ENCODE data around the gene POR. TPM values are rescaled to one million over a fixed set of nuclear protein-coding genes. Genes with fewer than 3 reads are reported as not detected.

Gene POR
- total and polyA plus RNA-seq, 2 of the 8 experiments (the other 6 are each of a cell fraction or from before 2014, with no cell fraction given) = 98.7 to 144 TPM

DNA sequence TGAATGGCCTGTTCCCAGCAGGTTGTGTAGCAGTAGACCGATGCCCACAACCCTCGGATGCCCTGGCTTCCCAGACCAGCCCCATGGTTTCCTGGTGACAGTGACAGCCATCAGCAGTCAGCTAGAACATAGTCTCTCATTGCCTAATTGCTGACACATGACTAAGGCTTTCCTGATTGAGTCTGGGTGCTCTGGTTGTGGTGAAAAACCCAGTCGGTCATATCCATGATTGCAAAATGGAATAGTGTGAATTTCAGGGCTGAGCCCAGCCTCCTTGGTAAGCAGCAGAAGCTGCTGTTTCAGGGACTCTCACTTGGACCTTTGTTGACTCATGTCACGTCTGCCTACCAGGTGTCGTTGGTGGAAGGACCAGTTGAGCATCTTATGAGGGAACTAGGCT lies 36.6 kb downstream of the POR start:
- no peak overlapping the region for H3K18ac ChIP-seq (ENCODE audit: extremely low read depth, low read length)
- no peak for TF ChIP-seq CBX8 (IDR thresholded peaks at IDR 0.05; ENCODE audit: borderline replicate concordance, low read depth, low read length)
- TF ChIP-seq ZNF274 (IDR thresholded peaks at IDR 0.05; ENCODE audit: borderline replicate concordance, extremely low read depth, low read length) = no peak
- no peak for TF ChIP-seq SRF (IDR thresholded peaks at IDR 0.05; ENCODE audit: low read depth, low read length)
- no peak for TF ChIP-seq BRCA1 (IDR thresholded peaks at IDR 0.05; ENCODE audit: low read depth, low read length)
- TF ChIP-seq CTBP2 (IDR thresholded peaks at IDR 0.05; ENCODE audit: borderline replicate concordance, insufficient read depth, insufficient read length, low read length) = no peak
- TF ChIP-seq, protein P1, sequence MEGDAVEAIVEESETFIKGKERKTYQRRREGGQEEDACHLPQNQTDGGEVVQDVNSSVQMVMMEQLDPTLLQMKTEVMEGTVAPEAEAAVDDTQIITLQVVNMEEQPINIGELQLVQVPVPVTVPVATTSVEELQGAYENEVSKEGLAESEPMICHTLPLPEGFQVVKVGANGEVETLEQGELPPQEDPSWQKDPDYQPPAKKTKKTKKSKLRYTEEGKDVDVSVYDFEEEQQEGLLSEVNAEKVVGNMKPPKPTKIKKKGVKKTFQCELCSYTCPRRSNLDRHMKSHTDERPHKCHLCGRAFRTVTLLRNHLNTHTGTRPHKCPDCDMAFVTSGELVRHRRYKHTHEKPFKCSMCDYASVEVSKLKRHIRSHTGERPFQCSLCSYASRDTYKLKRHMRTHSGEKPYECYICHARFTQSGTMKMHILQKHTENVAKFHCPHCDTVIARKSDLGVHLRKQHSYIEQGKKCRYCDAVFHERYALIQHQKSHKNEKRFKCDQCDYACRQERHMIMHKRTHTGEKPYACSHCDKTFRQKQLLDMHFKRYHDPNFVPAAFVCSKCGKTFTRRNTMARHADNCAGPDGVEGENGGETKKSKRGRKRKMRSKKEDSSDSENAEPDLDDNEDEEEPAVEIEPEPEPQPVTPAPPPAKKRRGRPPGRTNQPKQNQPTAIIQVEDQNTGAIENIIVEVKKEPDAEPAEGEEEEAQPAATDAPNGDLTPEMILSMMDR (IDR thresholded peaks at IDR 0.05; ENCODE audit: control extremely low read depth in 1 of 3, insufficient read depth in 1 of 3, low read depth in 1 of 3, low read length in 3 of 3) = no peak
- no peak for TF ChIP-seq RNF2 (IDR thresholded peaks at IDR 0.05; ENCODE audit: borderline replicate concordance, low read depth, low read length, missing control alignments, poor library complexity, severe bottlenecking)
- TF ChIP-seq, protein P2, sequence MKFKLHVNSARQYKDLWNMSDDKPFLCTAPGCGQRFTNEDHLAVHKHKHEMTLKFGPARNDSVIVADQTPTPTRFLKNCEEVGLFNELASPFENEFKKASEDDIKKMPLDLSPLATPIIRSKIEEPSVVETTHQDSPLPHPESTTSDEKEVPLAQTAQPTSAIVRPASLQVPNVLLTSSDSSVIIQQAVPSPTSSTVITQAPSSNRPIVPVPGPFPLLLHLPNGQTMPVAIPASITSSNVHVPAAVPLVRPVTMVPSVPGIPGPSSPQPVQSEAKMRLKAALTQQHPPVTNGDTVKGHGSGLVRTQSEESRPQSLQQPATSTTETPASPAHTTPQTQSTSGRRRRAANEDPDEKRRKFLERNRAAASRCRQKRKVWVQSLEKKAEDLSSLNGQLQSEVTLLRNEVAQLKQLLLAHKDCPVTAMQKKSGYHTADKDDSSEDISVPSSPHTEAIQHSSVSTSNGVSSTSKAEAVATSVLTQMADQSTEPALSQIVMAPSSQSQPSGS (IDR thresholded peaks at IDR 0.05; ENCODE audit: low read length) = no peak

More for the DNA sequence above, 36.6 kb downstream of the POR start:
- H2BK120ac ChIP-seq (replicated peaks; ENCODE audit: low read depth, low read length) = no peak overlapping the region
- H2AFZ ChIP-seq (ENCODE audit: low read length) = no peak overlapping the region
- H3K4me1 ChIP-seq (replicated peaks in 1 of 4; ENCODE audit: control insufficient read depth in 3 of 4, insufficient read depth in 4 of 4, low read length in 3 of 4) = peaks cover 0 to 3% (median 0%) of the 10 kb centered on the region in 4 experiments; a peak in 2 of 7 replicates
- H3K4me2 ChIP-seq (ENCODE audit: insufficient read depth in 1 of 2, low read depth in 2 of 2, low read length in 2 of 2) = no peak overlapping the region
- no peak overlapping the region for H2BK12ac ChIP-seq (ENCODE audit: low read depth, low read length)
- no peak overlapping the region for H4K8ac ChIP-seq (ENCODE audit: extremely low read depth, insufficient read depth, low read length)
- H3K79me2 ChIP-seq (ENCODE audit: control insufficient read depth in 1 of 2, insufficient read depth in 2 of 2, low read length in 2 of 2) = peaks cover 0 to 30% of the 10 kb centered on the region in 2 experiments; a peak in 2 of 4 replicates
- ChIA-PET POLR2A (ENCODE audit: partially characterized antibody) (interaction anchor here (0.6 to 1.8 kb wide), 3 partner anchors 10 to 76 kb away, joined by 3 to 9 read pairs (median 6); no protein-coding TSS in a partner anchor), CTCF (ENCODE audit: partially characterized antibody) (interaction anchor here (0.8 to 1.7 kb wide), 5 partner anchors 10 to 39 kb away, joined by 3 to 4 read pairs (median 4); no protein-coding TSS in a partner anchor)
- no peak for FAIRE-seq
- H2BK5ac ChIP-seq (ENCODE audit: low read depth, low read length) = no peak overlapping the region
- no peaks in the 10 kb centered on the region for H3K9me3 ChIP-seq (ENCODE audit: insufficient read depth in 2 of 2, low read depth in 1 of 2, low read length in 1 of 2)
- no peak overlapping the region for H3K23ac ChIP-seq (ENCODE audit: insufficient read length)
- H4K20me1 ChIP-seq (replicated peaks in 1 of 2; ENCODE audit: control insufficient read depth in 1 of 2, insufficient read depth in 2 of 2, low read length in 2 of 2) = peaks cover 2 to 12% of the 10 kb centered on the region in 2 experiments
- no peak overlapping the region for H4K5ac ChIP-seq (ENCODE audit: insufficient read length, low read depth, low read length)
- H3K9ac ChIP-seq (replicated peaks in 1 of 4; ENCODE audit: extremely low read depth in 1 of 4, low read depth in 3 of 4, low read length in 3 of 4) = no peak overlapping the region
- H3K14ac ChIP-seq (ENCODE audit: insufficient read length) = no peak overlapping the region
- H2BK15ac ChIP-seq (ENCODE audit: low read length) = no peak overlapping the region
- no peak overlapping the region for H3K27ac ChIP-seq (ENCODE audit: low read depth, low read length)
- H3K79me1 ChIP-seq (ENCODE audit: low read depth, low read length) = peaks cover 8% of the 10 kb centered on the region; the same call in 1 of the 2 replicates
- no peak overlapping the region for H3K4ac ChIP-seq (replicated peaks; ENCODE audit: insufficient read length, low read depth, low read length)
- no peak overlapping the region for H2BK20ac ChIP-seq (ENCODE audit: low read length)
- H3K27me3 ChIP-seq (replicated peaks in 1 of 4; ENCODE audit: control insufficient read depth in 3 of 4, extremely low read depth in 1 of 4, insufficient read depth in 3 of 4, low read length in 3 of 4) = no peaks in the 10 kb centered on the region
- no peak overlapping the region for H4K91ac ChIP-seq (replicated peaks; ENCODE audit: insufficient read length, low read length)
- DNase-seq (ENCODE audit: low read depth in 1 of 2, low spot score in 2 of 2) = no peak
- H2AK5ac ChIP-seq (ENCODE audit: low read depth, low read length) = no peak overlapping the region
- no peak overlapping the region for H3K56ac ChIP-seq (replicated peaks; ENCODE audit: insufficient read length, low read depth, low read length)
- H3K4me3 ChIP-seq (ENCODE audit: extremely low read depth in 1 of 4, insufficient read depth in 2 of 4, low read depth in 3 of 4, low read length in 4 of 4) = no peak overlapping the region
- 95% methylated on average over 5 of the region's 5 CpGs; no CpG with 5 or more reads in 1 of the 2 experiments for WGBS, 2 experiments (ENCODE audit: extremely low coverage in 1 of 2, insufficient coverage in 1 of 2, insufficient read length in 1 of 2, insufficient replicate concordance in 2 of 2, low coverage in 1 of 2, low lambda C conversion rate in 2 of 2, missing lambda C conversion rate in 1 of 2)
- peaks cover 2 to 23% (median 12%) of the 10 kb centered on the region in 4 experiments; a peak in 5 of 8 replicates for H3K36me3 ChIP-seq (ENCODE audit: control insufficient read depth in 2 of 4, insufficient read depth in 4 of 4, low read length in 3 of 4)
- no peaks in the 10 kb centered on the region for H3K23me2 ChIP-seq (ENCODE audit: low read depth, low read length)
